Endothelial cell of hepatic sinusoid (primary cell): ENCODE measurements around the gene BAIAP3.

Experiments used
- in situ Hi-C: cut with HindIII; loops from 2 replicates; pipeline ENCODE4 v1.10.0; 2017; ENCODE audit warnings: low sequenced_read_pairs

Gene BAIAP3

DNA sequence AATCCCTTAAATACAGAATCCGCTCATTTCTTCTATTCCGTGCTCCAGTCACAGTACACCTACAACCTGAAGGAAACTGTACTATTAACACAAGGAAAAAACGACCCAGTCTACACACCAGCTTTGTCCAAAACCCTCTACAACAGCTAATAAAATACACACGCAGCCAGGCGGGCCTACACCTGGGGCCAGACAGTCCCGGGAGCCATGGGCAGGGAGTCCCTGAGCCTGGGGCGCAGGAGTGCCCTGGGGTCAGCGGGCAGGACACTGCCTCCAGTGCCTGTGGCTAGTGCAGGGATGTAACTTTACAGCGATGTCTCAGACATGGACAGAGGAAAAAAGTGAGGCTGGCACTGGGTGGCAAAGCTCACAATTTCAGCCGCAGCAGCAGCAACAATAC is 46.8 kb downstream of the BAIAP3 start:
- in situ Hi-C loops: loop anchor here (25.0 kb wide), 3 partner anchors 93 to 243 kb away; no protein-coding TSS in a partner anchor

DNA sequence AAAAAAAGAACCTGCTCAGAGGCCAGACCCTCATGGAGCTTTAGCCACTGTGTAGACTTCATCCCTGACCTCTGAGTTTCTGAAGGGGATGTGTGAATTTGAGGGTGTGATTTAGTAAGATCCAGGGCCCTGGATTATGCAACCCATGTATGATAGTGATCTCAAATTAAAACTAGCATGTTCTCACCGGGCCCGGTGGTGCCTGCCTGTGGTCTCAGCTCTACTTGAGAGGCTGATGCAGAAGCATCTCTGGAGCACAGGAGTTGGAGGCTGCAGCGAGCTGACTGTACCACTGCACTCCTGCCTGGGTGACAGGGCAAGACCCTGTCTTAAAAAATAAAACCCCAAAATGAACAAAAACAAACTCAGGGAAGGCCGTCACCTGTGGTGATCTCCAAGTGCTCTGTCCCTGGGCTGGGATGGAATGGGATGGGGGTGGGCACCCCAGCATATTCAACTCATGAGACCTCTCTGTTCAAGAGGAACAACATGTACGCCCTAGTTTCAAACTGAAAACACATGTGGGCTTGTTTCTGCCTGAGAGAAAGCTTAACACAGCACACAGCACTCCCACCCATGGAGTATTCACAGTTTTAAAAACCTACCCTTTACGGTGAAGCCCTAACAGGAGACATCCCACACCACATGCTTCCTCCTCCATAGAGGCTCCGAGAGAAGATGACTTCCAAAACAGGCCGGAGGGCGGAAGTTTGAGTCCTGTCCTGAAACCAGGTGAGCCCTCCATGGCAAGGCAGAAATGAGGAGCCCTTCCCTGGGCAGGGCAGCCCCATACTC is 48.4 kb downstream of the BAIAP3 start:
- in situ Hi-C loops: loop anchor here (25.0 kb wide), 3 partner anchors 95 to 245 kb away; no protein-coding TSS in a partner anchor

DNA sequence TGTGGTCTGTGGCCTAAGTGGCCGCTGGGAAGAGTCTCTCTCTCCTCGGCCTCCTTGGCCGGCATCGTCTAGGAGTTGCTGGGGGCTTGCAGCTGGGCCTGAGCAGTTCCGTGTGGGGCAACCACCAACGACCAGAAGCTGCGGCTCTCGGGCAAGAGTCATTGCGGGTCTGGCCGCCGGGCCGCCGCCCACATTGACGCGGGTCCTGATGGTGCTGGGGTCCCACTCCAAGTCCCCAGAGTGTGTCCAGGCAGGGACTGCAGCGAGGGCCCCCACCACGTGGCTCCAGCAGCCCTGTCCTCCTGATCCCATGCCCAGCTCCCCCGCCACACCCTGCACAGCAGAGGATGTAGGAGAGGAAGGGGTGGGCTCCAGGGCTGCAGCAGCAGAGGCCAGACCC is 50.1 kb downstream of the BAIAP3 start:
- in situ Hi-C loops: loop anchor here (25.0 kb wide), 3 partner anchors 96 to 246 kb away; no protein-coding TSS in a partner anchor

DNA sequence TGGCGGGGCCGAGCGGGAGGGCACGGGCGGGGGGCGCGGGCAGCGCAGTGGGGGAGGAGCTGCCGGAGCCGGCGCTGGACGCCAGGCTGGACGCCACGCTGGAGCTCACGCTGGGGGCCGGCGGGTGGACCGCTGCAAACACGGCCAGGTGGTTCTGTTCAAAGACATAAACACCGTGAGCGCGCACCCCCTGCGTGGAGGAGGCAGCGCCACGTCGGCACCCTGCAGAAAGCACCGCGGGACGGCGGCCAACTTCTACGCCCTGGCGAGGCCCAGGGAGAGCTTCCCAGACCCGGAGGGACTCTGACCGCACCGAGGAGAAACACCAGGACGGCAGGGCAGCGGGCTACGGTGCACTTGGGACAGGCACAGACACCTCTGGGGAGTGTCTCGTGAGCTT is 51.8 kb downstream of the BAIAP3 start:
- in situ Hi-C loops: loop anchor here (25.0 kb wide), 3 partner anchors 98 to 248 kb away; no protein-coding TSS in a partner anchor

GRCh38 chr16:1387331-1387730 is 53.9 kb downstream of the BAIAP3 start:
- in situ Hi-C loops: loop anchor here (25.0 kb wide), 3 partner anchors 100 to 250 kb away; no protein-coding TSS in a partner anchor

DNA sequence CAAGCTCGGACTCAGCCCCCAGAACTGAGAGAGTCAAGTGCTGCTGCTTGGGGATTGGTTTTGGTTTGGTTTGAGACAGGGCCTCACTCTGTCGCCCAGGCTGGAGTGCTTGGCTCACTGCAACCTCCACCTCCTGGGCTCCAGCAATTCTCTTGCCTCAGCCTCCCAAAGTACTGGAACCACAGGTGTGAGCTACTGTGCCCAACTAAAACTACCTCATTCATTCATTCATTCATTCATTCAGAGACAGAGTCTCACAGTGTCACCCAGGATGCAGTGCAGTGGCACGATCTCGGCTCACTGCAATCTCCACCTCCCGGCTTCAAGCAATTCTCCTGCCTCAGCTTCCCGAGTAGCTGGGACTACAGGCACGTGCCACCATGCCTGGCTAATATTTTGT is 56.3 kb downstream of the BAIAP3 start:
- in situ Hi-C loops: loop anchor here (25.0 kb wide), 3 partner anchors 102 to 252 kb away; no protein-coding TSS in a partner anchor

DNA sequence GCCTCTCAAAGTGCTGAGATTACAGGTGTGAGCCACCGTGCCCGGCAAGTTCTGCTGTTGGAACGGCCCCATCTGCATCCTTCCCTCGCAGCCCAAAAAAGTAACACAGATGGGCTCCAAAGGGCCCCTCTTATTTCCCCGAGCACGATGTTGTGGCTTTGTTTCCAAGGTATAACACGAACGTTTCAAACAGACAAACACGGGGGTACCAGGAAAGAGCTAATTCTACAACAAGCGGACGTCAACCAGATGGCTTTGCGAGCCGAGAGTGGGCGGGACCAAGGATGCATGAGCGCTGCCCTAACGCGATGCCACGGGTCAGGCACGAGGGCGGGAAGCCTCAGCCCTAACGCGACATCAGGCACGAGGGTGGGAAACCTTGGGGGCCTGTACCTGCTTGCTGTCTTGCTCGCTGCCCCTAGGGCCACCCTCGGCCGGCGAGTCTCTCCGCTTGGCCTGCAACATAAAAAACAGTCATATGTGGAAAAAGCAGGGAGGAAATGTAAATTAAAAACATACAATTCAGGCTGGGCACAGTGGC is 56.9 kb downstream of the BAIAP3 start:
- in situ Hi-C loops: loop anchor here (25.0 kb wide), 3 partner anchors 103 to 253 kb away; no protein-coding TSS in a partner anchor

- in situ Hi-C loops: loop anchor here (25.0 kb wide), 3 partner anchors 106 to 256 kb away; no protein-coding TSS in a partner anchor
Observed at GRCh38 chr16:1392826-1393225, 59.4 kb downstream of the BAIAP3 start.

DNA sequence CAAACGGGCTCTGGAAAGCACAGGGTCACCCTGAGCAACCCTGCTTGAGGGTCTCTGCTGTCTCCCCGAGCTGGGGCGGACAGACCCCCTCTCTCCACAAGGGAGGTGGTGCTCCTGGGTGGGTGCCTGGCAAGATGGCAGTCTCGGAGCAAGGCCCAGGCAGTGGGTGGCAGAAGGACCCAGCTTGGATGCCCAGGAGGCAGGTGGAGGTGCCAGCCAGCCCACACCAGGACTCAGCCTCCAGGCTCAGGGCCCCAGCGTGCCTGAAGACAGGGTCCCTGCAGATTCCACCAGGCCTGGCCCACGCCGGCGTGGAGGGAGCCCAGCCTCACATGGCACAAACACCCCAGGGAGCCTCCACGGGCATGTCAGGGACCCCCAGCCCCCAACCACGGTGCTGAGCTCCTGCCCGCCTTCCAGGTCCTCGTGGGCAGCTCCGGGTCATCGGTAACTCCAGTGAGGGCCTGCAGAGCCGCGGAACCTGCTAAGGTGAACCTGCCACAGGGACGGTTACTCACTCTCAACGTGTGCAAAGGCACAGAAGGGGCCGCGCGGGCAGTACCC is 60.2 kb downstream of the BAIAP3 start:
- in situ Hi-C loops: loop anchor here (25.0 kb wide), 3 partner anchors 106 to 256 kb away; no protein-coding TSS in a partner anchor

DNA sequence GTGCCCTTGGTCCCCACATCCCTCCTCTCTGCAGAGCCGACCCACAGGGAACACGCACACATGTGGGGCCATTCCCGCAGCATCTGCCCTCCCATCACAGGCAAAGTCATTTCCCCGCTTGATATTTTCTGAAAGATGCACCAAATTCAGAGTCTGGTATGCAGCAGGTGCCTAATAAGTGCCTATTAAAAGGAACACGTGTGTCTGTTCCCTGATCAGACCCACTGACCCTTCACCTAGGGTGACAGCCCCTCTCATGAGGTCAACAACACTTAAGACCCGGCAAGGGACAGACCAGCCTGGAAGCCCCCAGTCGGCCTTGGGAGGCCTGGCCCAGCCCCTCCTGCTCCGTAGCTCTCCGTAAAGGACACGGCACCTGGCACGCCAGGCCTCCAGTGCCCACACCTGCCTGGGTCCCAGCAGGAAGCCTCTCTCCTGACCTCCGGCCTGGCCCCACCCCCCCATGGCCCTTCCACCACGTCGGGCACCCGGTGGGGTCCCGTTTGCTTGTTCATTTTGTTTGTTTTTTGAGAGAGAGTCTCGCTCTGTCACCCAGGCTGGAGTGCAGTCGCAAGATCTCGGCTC is 61.0 kb downstream of the BAIAP3 start:
- in situ Hi-C loops: loop anchor here (25.0 kb wide), 3 partner anchors 107 to 257 kb away; no protein-coding TSS in a partner anchor

DNA sequence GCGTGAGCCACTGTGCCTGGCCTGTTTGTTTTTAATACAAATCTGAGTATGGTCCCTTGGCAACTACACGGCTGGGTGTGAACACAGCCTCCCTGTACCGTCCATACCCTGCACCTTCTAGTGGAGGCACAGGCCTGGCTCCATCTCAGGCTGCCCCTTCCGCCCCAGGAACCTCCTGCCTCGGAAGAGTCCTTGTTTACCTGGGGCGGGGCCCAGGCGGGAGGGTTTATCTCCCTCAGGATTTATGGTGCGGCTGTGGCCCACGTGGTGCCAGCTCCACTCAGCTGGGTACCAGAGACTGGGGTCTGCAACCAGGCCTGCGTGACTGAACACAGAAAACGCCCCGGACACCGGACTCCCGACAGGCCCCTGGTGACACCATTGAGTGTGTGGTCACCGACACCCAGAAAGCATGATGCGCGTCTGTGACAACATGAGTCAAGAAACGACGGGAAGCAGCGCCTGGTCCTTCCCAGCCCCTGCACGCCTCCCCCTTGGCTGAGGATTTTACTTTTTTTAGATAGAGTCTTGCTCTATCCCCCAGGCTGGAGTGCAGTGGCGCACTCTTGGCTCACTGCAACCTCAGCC is 62.1 kb downstream of the BAIAP3 start:
- in situ Hi-C loops: loop anchor here (25.0 kb wide), 3 partner anchors 108 to 258 kb away; no protein-coding TSS in a partner anchor

DNA sequence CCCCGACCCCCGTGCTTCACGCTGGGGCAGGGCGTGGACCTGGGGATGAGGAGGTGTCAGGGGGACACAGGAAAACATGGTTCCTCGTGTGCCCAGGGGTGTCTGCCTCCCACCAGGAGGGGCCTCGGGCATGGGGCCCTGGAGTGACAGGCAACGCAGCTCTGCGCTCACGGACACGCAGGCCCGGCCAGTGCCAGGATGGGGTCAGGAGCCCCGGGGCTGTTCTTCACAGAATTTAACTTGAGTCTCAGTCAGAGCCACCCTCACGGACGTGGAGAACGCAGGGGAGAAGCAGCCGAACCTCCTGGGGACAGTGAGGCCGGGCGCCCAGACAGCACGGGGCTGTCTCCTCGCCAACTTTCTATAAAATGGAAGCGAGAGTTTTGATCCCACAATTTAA is 64.3 kb downstream of the BAIAP3 start:
- in situ Hi-C loops: loop anchor here (25.0 kb wide), 3 partner anchors 110 to 260 kb away; no protein-coding TSS in a partner anchor

DNA sequence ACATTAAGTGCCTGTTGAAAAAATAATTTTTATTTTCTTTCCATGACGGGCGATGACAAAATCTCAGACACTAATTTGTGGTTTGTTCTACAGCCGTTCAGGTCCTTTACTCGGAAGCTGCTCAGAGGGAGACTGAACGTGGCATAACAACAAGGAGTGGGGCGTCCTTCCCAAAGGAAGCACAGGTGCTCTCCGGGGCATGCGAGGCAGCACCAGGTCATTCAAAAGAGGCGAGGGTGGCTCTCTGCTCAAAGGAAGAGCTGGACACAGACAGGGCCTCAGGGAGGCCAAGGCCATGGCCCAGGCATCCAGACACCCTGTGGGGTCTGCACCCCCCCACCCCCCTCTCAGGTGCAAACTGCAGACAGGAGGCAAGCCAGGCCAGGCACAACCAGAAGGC is 64.9 kb downstream of the BAIAP3 start:
- in situ Hi-C loops: loop anchor here (25.0 kb wide), 3 partner anchors 111 to 261 kb away; no protein-coding TSS in a partner anchor
